OCI-LY7 (cell line): ENCODE measurements around the gene PEX3.

ENCODE experiments used
- CTCF ChIP-seq: fragments of 200-600 bp; sonication (generic); conservative IDR thresholded peaks from 2 replicates; pipeline ENCODE4 v1.5.1; 2014; ENCODE audit warnings: mild to moderate bottlenecking, antibody characterized with exemption, low read length, moderate library complexity, mixed read lengths
- EZH2phosphoT487 ChIP-seq: fragments of 200-600 bp; sonication (generic); IDR thresholded peaks from 2 replicates; pipeline ENCODE4 v1.6.1; 2018; ENCODE audit warnings: low read depth, borderline replicate concordance, mild to moderate bottlenecking, mixed run types, antibody characterized with exemption, low read length, moderate library complexity, mixed read lengths

- no peak for TF ChIP-seq CTCF
- no peak for TF ChIP-seq EZH2phosphoT487
These were observed 55.6 kb downstream of the PEX3 start for GRCh38 chr6:143506199-143506598.
